Measurements from ENCODE around the gene VARS2. TPM values are rescaled to one million over a fixed set of nuclear protein-coding genes. Genes with fewer than 3 reads are reported as not detected.
"Not testable (repeated sequence)": the region's sequence is repeated elsewhere in the genome, so short reads cannot be mapped to it uniquely, and the experiment has no call there.

VARS2 gene
- total and polyA plus RNA-seq, 11 donors, result 10.7 to 28.5 (median 18.8) TPM

GRCh38 chr6:30871592-30872183 lies 42.4 kb upstream of the VARS2 start:
- WGBS, 4 donors, result 78 to 84% (median 81%) methylated on average over 4 of the region's 4 CpGs
- Histone ChIP-seq H3K27me3 (no peaks in the 10 kb centered on the region), H3K9me3 (peaks cover 0 to 41% (median 17%) of the 10 kb centered on the region in 12 donors), H3K27ac (no peak overlapping the region), H3K4me1 (peaks cover 0 to 9% (median 0%) of the 10 kb centered on the region in 12 donors), H3K4me3 (no peak overlapping the region), H3K36me3 (no peaks in the 10 kb centered on the region)
- ATAC-seq, result no peak
- DNase-seq, result no peak
- no peak for TF ChIP-seq POLR2A (IDR thresholded peaks at IDR 0.05)
- TF ChIP-seq, protein P1, sequence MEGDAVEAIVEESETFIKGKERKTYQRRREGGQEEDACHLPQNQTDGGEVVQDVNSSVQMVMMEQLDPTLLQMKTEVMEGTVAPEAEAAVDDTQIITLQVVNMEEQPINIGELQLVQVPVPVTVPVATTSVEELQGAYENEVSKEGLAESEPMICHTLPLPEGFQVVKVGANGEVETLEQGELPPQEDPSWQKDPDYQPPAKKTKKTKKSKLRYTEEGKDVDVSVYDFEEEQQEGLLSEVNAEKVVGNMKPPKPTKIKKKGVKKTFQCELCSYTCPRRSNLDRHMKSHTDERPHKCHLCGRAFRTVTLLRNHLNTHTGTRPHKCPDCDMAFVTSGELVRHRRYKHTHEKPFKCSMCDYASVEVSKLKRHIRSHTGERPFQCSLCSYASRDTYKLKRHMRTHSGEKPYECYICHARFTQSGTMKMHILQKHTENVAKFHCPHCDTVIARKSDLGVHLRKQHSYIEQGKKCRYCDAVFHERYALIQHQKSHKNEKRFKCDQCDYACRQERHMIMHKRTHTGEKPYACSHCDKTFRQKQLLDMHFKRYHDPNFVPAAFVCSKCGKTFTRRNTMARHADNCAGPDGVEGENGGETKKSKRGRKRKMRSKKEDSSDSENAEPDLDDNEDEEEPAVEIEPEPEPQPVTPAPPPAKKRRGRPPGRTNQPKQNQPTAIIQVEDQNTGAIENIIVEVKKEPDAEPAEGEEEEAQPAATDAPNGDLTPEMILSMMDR (IDR thresholded peaks at IDR 0.05), result no peak
- intact Hi-C loops (cut with DNase I), result loop anchor here in 2 of 10 donors (10.0 kb wide), 1 partner anchor 197 kb away; the partner anchor contains the start of gene DHX16 (in 2 of the 2)

DNA sequence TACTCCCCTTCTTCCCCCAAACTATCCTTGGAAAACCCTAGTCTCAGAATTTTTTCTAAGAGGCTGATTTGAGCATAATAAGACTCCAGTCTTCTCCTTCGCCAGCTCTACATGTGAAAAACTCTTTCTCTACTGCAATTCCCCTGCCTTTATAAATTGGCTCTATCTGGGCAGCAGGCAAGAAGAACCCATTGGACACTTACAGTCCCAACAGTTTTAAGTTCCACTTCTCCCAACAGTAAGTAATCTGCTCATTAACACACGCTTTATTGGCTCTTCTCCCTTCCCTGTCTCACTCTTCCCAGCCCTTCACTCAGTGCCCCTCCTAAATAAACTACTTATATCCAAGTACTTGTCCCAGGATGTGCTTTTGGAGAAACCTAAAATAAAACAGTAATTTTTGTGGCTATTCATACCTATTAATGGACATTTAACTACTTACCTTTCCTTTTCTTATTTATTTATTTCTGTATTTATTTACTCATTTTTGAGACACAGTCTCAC lies 40.8 kb upstream of the VARS2 start:
- TF ChIP-seq, protein P1 (IDR thresholded peaks at IDR 0.05), result no peak
- no peak for TF ChIP-seq POLR2A (IDR thresholded peaks at IDR 0.05)
- Histone ChIP-seq H3K4me3 (no peak overlapping the region), H3K27me3 (no peaks in the 10 kb centered on the region), H3K4me1 (peaks cover 0 to 21% (median 9%) of the 10 kb centered on the region in 12 donors), H3K36me3 (no peaks in the 10 kb centered on the region), H3K27ac (no peak overlapping the region), H3K9me3 (peaks cover 0 to 37% (median 14%) of the 10 kb centered on the region in 12 donors)
- 92 to 98% (median 95%) methylated on average over 2 of the region's 2 CpGs for WGBS, 4 donors
- intact Hi-C loops (cut with DNase I), result loop anchor here in 2 of 10 donors (10.0 kb wide), 1 partner anchor 198 kb away; the partner anchor contains the start of gene DHX16 (in 2 of the 2)
- no peak for DNase-seq
- ATAC-seq, result no peak

- not testable (repeated sequence) for H3K27ac ChIP-seq, DNase-seq, H3K4me3 ChIP-seq, ATAC-seq, H3K36me3 ChIP-seq, H3K27me3 ChIP-seq
- H3K9me3 ChIP-seq, result peaks cover 0 to 32% (median 11%) of the 10 kb centered on the region in 12 donors
- H3K4me1 ChIP-seq, result peaks cover 0 to 21% (median 9%) of the 10 kb centered on the region in 12 donors
- intact Hi-C loops (cut with DNase I), result loop anchor here in 2 of 10 donors (10.0 kb wide), 1 partner anchor 199 kb away; the partner anchor contains the start of gene DHX16 (in 2 of the 2)
- WGBS, 4 donors, result 96 to 100% (median 98%) methylated on average over 3 of the region's 3 CpGs
Measured at GRCh38 chr6:30873795-30874194, 40.2 kb upstream of the VARS2 start.

DNA sequence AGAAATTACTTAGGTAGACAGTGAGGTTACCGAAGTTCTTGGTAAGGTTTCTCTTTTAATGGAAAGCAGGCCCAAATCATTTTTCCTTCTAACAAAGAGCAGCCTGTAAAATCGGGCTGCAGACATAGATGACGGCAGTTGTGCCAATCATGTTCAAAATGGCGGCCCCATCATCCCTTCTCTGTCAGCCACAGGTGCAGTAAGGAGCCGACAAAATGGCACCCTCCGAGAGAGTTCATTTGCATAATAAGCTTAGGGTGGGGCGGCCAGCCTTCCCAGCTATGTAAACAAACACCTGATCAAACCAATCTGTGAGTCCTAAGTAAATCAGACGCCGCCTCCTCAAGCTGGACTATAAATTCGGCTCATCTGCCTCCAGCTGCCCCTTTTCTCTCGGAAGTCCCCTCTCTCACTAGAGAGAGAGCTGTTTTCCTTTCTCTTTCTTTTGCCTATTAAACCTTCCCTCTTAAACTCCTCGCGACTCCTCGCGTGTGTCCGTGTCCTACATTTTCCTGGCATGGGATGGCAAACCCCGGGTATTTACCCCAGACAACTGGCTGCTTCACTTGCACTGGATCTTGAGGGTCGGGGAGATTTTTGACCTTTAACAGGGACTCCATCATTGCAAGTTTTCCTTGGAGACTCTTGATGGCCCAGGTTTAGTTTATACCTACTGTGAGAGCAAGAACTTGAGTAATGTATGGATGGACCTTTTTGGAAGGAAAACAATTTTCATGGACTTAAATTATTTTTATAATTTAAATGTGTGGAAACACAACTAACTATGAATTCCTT lies 38.6 kb upstream of the VARS2 start:
- ATAC-seq (no peak), DNase-seq (no peak)
- H3K27ac ChIP-seq, result peak overlapping the region in 1 of 12 donors; percentile 85
- no peak overlapping the region for H3K4me3 ChIP-seq
- TF ChIP-seq POLR2A (IDR thresholded peaks at IDR 0.05), result no peak
- TF ChIP-seq, protein P1 (IDR thresholded peaks at IDR 0.05), result no peak
- 87 to 93% (median 91%) methylated on average over 18 of the region's 18 CpGs for WGBS, 4 donors
- H3K36me3 ChIP-seq, result no peaks in the 10 kb centered on the region
- peaks cover 0 to 21% (median 9%) of the 10 kb centered on the region in 12 donors for H3K4me1 ChIP-seq
- intact Hi-C loops (cut with DNase I), result loop anchor here in 9 of 10 donors (2.0 to 10.0 kb wide), 5 partner anchors 47 to 201 kb away; partner anchors contain the start of genes FLOT1 (in 7 of the 9), IER3 (in 7 of the 9) and DHX16 (in 2 of the 9)
- peaks cover 0 to 17% (median 5%) of the 10 kb centered on the region in 12 donors for H3K9me3 ChIP-seq
- no peaks in the 10 kb centered on the region for H3K27me3 ChIP-seq
